GM12872 (cell line): ENCODE data around the gene NOTUM.

Experiments used
- TF ChIP-seq, protein P1 (sequence below): IDR thresholded peaks from 3 replicates; pipeline ENCODE4 v1.5.1; 2011; ENCODE audit warnings: low read depth, mild to moderate bottlenecking, low read length, moderate library complexity; ENCODE audit not compliant: insufficient read depth

NOTUM gene

DNA sequence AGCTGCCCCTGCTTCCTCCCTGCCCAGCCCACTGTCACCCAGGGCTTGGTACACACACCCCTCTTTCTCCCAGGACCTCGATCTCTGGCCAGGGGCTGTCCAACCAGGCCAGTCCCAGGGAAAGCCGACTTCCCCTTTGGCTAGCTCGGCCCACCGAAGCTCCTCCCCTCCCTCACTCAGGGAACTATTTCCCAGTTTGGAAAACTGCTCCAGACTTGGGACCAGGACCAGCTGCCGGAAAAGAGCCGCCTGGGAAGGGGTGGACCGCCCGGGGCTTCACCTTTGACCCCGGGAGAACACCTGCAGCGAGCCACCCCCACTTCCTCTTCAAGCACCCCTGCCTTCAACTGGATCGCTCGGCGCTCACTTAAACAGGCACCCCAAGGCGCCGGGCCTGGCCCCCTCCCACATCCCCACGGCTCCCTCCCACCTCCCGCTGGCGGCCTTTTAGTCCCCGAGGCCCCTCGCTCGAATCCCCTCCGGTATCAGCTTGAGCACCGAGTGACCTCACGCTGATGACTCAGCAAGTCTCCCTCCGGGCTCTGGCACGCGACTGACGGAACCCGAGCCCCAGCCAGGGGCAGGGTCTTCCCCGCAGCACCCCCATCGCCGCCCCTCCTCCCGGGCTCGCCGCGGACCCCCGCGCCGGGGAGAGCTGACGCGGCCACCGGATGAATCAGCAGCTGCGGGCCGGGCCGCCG, 34.4 kb downstream of the NOTUM start:
- TF ChIP-seq, protein P1, sequence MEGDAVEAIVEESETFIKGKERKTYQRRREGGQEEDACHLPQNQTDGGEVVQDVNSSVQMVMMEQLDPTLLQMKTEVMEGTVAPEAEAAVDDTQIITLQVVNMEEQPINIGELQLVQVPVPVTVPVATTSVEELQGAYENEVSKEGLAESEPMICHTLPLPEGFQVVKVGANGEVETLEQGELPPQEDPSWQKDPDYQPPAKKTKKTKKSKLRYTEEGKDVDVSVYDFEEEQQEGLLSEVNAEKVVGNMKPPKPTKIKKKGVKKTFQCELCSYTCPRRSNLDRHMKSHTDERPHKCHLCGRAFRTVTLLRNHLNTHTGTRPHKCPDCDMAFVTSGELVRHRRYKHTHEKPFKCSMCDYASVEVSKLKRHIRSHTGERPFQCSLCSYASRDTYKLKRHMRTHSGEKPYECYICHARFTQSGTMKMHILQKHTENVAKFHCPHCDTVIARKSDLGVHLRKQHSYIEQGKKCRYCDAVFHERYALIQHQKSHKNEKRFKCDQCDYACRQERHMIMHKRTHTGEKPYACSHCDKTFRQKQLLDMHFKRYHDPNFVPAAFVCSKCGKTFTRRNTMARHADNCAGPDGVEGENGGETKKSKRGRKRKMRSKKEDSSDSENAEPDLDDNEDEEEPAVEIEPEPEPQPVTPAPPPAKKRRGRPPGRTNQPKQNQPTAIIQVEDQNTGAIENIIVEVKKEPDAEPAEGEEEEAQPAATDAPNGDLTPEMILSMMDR = no peak

- TF ChIP-seq, protein P1 = no peak
Observed at GRCh38 chr17:81925860-81926450, 35.0 kb downstream of the NOTUM start.

DNA sequence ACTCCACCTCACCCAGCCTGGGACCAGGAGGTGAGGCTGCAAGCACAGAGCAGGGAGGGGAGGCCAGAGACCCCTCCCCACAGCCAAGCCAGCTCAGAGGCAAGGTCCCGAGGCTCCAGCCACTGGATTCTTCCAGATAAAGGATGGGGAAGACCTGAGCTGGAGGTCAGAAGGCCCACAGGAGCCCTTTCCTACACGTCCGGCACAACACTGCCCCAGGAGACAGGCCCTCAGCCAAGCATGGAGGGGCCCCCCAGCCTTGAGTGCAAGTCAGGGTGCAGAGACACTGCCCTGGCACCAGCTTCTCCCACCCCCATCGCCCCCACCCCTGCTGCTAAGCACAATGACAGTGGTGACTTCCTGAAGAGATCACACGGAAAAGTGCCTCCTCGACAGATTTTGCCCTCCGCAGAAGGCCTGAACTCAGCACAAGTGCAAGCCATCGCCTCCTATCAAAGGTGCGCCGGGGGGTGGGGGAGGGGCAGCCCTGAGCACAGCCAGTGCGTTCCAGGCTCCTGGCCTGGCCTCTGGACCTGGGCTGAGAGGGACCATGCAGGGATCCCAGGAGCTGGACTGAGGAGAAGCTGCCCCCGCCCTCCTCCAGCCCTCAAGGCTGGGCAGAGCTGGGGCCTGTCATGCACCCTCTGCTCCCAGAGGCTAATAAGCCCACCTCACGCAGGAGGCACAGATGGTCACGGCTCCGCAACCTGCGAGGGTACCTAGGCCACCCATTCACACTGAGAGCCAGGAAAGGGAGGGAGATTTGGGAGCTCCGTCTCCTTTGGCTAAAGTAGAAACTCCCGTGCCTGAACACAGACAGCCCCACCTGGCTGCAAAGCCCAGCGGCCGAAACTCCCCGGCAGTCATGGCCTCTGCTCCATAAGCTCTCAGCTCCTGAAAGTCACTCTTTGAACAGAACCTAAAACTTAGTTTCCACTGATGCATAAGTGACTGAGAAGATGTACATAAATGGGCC, 36.1 kb downstream of the NOTUM start:
- TF ChIP-seq, protein P1 = no peak

GRCh38 chr17:81923302-81924260, 37.4 kb downstream of the NOTUM start:
- TF ChIP-seq, protein P1 = no peak

- TF ChIP-seq, protein P1 = no peak
Observed at GRCh38 chr17:81922566-81923301, 38.3 kb downstream of the NOTUM start.

GRCh38 chr17:81921996-81922565, 38.9 kb downstream of the NOTUM start:
- TF ChIP-seq, protein P1 = no peak
